Hepatocyte (in vitro differentiated cells): Measurements from ENCODE around the gene ZNF230.

Experiments used
- CTCF ChIP-seq: fragments of 200-600 bp; sonication (generic); IDR thresholded peaks from 2 replicates; pipeline ENCODE4 v1.5.1; 2016; ENCODE audit warnings: antibody characterized with exemption, mild to moderate bottlenecking; ENCODE audit not compliant: poor library complexity
- EZH2phosphoT487 ChIP-seq: fragments of 200-600 bp; sonication (generic); IDR thresholded peaks from one replicate; pipeline ENCODE4 v1.6.1; 2018; ENCODE audit warnings: antibody characterized with exemption, mild to moderate bottlenecking, low read depth, moderate library complexity; ENCODE audit not compliant: unreplicated experiment, severe bottlenecking

GRCh38 chr19:43997631-43998290 lies 5.0 kb upstream of the ZNF230 start:
- no peak for TF ChIP-seq CTCF
- no peak for TF ChIP-seq EZH2phosphoT487
